C4-2B (cell line): ENCODE results near the gene FOXO6.

ENCODE experiments used
- H3K27ac ChIP-seq: fragments of 450-650 bp; 2 replicates; pipeline ENCODE4 v1.5.1; 2017
- CTCF ChIP-seq: fragments of 450-650 bp; conservative IDR thresholded peaks from 2 replicates; pipeline ENCODE4 v1.5.1; 2017; ENCODE audit warnings: mild to moderate bottlenecking
- ZFX ChIP-seq: fragments of 450-650 bp; IDR thresholded peaks from 2 replicates; pipeline ENCODE4 v1.6.1; 2017

FOXO6 gene

GRCh38 chr1:41361495-41362356, 492 bp downstream of the FOXO6 start:
- peak overlapping the region; percentile 58 for H3K27ac ChIP-seq

GRCh38 chr1:41362357-41362721, 1.1 kb downstream of the FOXO6 start:
- TF ChIP-seq CTCF (no peak), ZFX (no peak)
- H3K27ac ChIP-seq: peak overlapping the region; percentile 58; the same call in 1 of the 2 replicates

More at GRCh38 chr1:41361495-41362356, 492 bp downstream of the FOXO6 start:
- no peak; the same call in 1 of the 2 replicates for TF ChIP-seq CTCF
- peak; percentile 43; the same call in 1 of the 2 replicates for TF ChIP-seq ZFX

GRCh38 chr1:41362749-41363590, 1.7 kb downstream of the FOXO6 start:
- no peak overlapping the region for H3K27ac ChIP-seq
- TF ChIP-seq ZFX (no peak), CTCF (no peak)

GRCh38 chr1:41363591-41364320, 2.5 kb downstream of the FOXO6 start:
- no peak overlapping the region for H3K27ac ChIP-seq
- TF ChIP-seq CTCF: no peak
- TF ChIP-seq ZFX: no peak

- TF ChIP-seq ZFX (no peak), CTCF (no peak)
- peak overlapping the region; percentile 80 for H3K27ac ChIP-seq
Observed at GRCh38 chr1:41364442-41365319, 3.4 kb downstream of the FOXO6 start.

- TF ChIP-seq ZFX (no peak), CTCF (no peak)
- peak overlapping the region; percentile 80 for H3K27ac ChIP-seq
Observed at GRCh38 chr1:41365320-41365633, 4.0 kb downstream of the FOXO6 start.
